GM19395 (cell line): ENCODE data around the gene MPRIP.
A peak's percentile ranks its signal among the peaks of the same experiment; 100 is the strongest.
"Not testable (repeated sequence)": the region's sequence is repeated elsewhere in the genome, so short reads cannot be mapped to it uniquely, and the experiment has no call there.

ENCODE experiments used
- ATAC-seq: cut with Tn5 transposase; IDR thresholded peaks from one replicate; pipeline ENCODE4 v1.9.1; 2021; ENCODE audit warnings: mild to moderate bottlenecking, moderate library complexity; ENCODE audit not compliant: unreplicated experiment

Gene MPRIP

GRCh38 chr17:17125136-17126084 is 83.2 kb downstream of the MPRIP start:
- ATAC-seq = no peak

- no peak for ATAC-seq
These were observed 84.2 kb downstream of the MPRIP start for GRCh38 chr17:17126131-17127110.

- no peak for ATAC-seq
These were observed 84.9 kb downstream of the MPRIP start for GRCh38 chr17:17127156-17127555.

GRCh38 chr17:17127730-17128291 is 85.6 kb downstream of the MPRIP start:
- no peak for ATAC-seq

GRCh38 chr17:17128476-17129075 is 86.3 kb downstream of the MPRIP start:
- no peak for ATAC-seq

GRCh38 chr17:17129466-17129865 is 87.2 kb downstream of the MPRIP start:
- no peak for ATAC-seq

- no peak for ATAC-seq
These were observed 88.0 kb downstream of the MPRIP start for GRCh38 chr17:17130077-17130844.

- ATAC-seq = no peak
These were observed 89.6 kb downstream of the MPRIP start for GRCh38 chr17:17131839-17132238.

- ATAC-seq = no peak
These were observed 90.5 kb downstream of the MPRIP start for GRCh38 chr17:17132746-17133145.

- no peak for ATAC-seq
These were observed 92.0 kb downstream of the MPRIP start for GRCh38 chr17:17134051-17134956.

GRCh38 chr17:17134957-17135333 is 92.7 kb downstream of the MPRIP start:
- no peak for ATAC-seq

GRCh38 chr17:17136221-17136620 is 94.0 kb downstream of the MPRIP start:
- not testable (repeated sequence) for ATAC-seq

GRCh38 chr17:17137731-17138585 is 95.7 kb downstream of the MPRIP start:
- peak; percentile 66 for ATAC-seq

- no peak for ATAC-seq
These were observed 97.8 kb downstream of the MPRIP start for GRCh38 chr17:17139972-17140589.

GRCh38 chr17:17140590-17140980 is 98.3 kb downstream of the MPRIP start:
- ATAC-seq = no peak

- ATAC-seq = no peak
These were observed 99.0 kb downstream of the MPRIP start for GRCh38 chr17:17141279-17141678.

- no peak for ATAC-seq
These were observed 99.7 kb downstream of the MPRIP start for GRCh38 chr17:17141860-17142552.
